Measurements from ENCODE around the gene SULT1C2. TPM values are rescaled to one million over a fixed set of nuclear protein-coding genes. Genes with fewer than 3 reads are reported as not detected.
"Not testable (repeated sequence)": the region's sequence is repeated elsewhere in the genome, so short reads cannot be mapped to it uniquely, and the experiment has no call there.

Gene SULT1C2
- total RNA-seq, 4 donors from 2014 or later: 0.28 to 2.4 TPM; not detected in 2

- ATAC-seq (ENCODE audit: low FRiP score): no peak
- TF ChIP-seq CTCF (IDR thresholded peaks at IDR 0.05): no peak
Observed at GRCh38 chr2:108270346-108270745, 18.3 kb upstream of the SULT1C2 start.

GRCh38 chr2:108270768-108271506 lies 17.8 kb upstream of the SULT1C2 start:
- no peak for DNase-seq (ENCODE audit: low spot score)
- no peak for ATAC-seq (ENCODE audit: low FRiP score)
- no peak for TF ChIP-seq CTCF (IDR thresholded peaks at IDR 0.05)

More at GRCh38 chr2:108270346-108270745, 18.3 kb upstream of the SULT1C2 start:
- DNase-seq (ENCODE audit: low spot score): no peak

GRCh38 chr2:108271691-108272253 lies 16.9 kb upstream of the SULT1C2 start:
- TF ChIP-seq CTCF (IDR thresholded peaks at IDR 0.05): no peak
- ATAC-seq (ENCODE audit: low FRiP score): no peak
- no peak for DNase-seq (ENCODE audit: low spot score)

GRCh38 chr2:108278631-108279030 lies 10.1 kb upstream of the SULT1C2 start:
- DNase-seq (ENCODE audit: low spot score) (no peak), ATAC-seq (ENCODE audit: low FRiP score) (no peak)
- no peak for TF ChIP-seq CTCF (IDR thresholded peaks at IDR 0.05)

GRCh38 chr2:108279468-108279867 lies 9.2 kb upstream of the SULT1C2 start:
- DNase-seq (ENCODE audit: low spot score): no peak
- no peak for TF ChIP-seq CTCF (IDR thresholded peaks at IDR 0.05)
- no peak for ATAC-seq (ENCODE audit: low FRiP score)

GRCh38 chr2:108280466-108280865 lies 8.2 kb upstream of the SULT1C2 start:
- TF ChIP-seq CTCF (IDR thresholded peaks at IDR 0.05): no peak
- ATAC-seq (ENCODE audit: low FRiP score): no peak
- no peak for DNase-seq (ENCODE audit: low spot score)

- not testable (repeated sequence) for ATAC-seq (ENCODE audit: low FRiP score); DNase-seq (ENCODE audit: low spot score)
Observed at GRCh38 chr2:108284566-108284965, 4.1 kb upstream of the SULT1C2 start.

All from omental fat pad (tissue), 4 donors.